Testis (tissue), 3 donors: Measurements from ENCODE around the gene MIER1. TPM values are rescaled to one million over a fixed set of nuclear protein-coding genes. Genes with fewer than 3 reads are reported as not detected.

Source experiments
- DNase-seq: peaks from one replicate; pipeline ENCODE4 v3.0.0-alpha.2; 2019
- H3K27ac ChIP-seq, 2 donors: fragments of 200-600 bp; sonication (generic); one replicate each; pipeline ENCODE4 v1.5.1; 2019
- H3K27me3 ChIP-seq: fragments of 200-600 bp; sonication (generic); one replicate; pipeline ENCODE4 v1.5.1; 2019
- H3K36me3 ChIP-seq: fragments of 200-600 bp; sonication (generic); one replicate; pipeline ENCODE4 v1.5.1; 2017; ENCODE audit warnings: low read depth; ENCODE audit errors: missing control alignments
- H3K4me1 ChIP-seq: fragments of 200-600 bp; sonication (generic); one replicate; pipeline ENCODE4 v1.5.1; 2019
- H3K4me3 ChIP-seq, 2 donors: fragments of 200-600 bp; sonication (generic); one replicate each; pipeline ENCODE4 v1.5.1; 2017 to 2019
- H3K9me3 ChIP-seq: fragments of 200-600 bp; sonication (generic); one replicate; pipeline ENCODE4 v1.5.1; 2017
- POLR2A ChIP-seq: fragments of 450-650 bp; IDR thresholded peaks from one replicate; pipeline ENCODE4 v1.6.1; 2017; ENCODE audit warnings: antibody characterized with exemption, mild to moderate bottlenecking, moderate library complexity
- WGBS, 2 donors: methylation state at CpG; one replicate each; pipeline ENCODE4 v1.1.5; 2018; 5-methylcytosine and 5-hydroxymethylcytosine counted together
- intact Hi-C: fragments of 100-400 bp; cut with DNase I; formaldehyde crosslinking; loops from one replicate; pipeline ENCODE4 v1.15.1; 2023; ENCODE audit warnings: low total_unique reads
- polyA plus RNA-seq: library from polyadenylated mRNA; stranded (reverse); fragments of 350-450 nt; fragmentation: Illumina TruSeq; extraction: RNeasy Lipid Tissue Mini Kit (QIAGEN cat#74804); gene quantifications from one replicate; pipeline ENCODE4 v1.2.3, GENCODE V29; 2014; ENCODE audit warnings: low read depth, low replicate concordance; ENCODE audit not compliant: insufficient read depth
- total RNA-seq, 2 donors: library from RNA; depleted of rRNA; stranded (reverse); fragments of >200 nt; gene quantifications; one replicate each; pipeline ENCODE4 v1.2.3, GENCODE V29; 2016
- TF ChIP-seq, protein P1 (sequence below), 3 experiments: fragments of 450-650 bp in 2 of 3; fragments of 200-600 bp in 1 of 3; sonication (generic) in 1 of 3; IDR thresholded peaks; one replicate each; pipeline ENCODE4 v1.5.1; 2016 to 2019; ENCODE audit warnings: antibody characterized with exemption in 3 of 3, mild to moderate bottlenecking in 2 of 3, moderate library complexity in 1 of 3

Gene MIER1
- total and polyA plus RNA-seq, 3 donors from 2014 or later = 28.8 to 60.8 (median 53.8) TPM

- DNase-seq = no peak
- H3K36me3 ChIP-seq = no peaks in the 10 kb centered on the region
- H3K9me3 ChIP-seq = no peaks in the 10 kb centered on the region
- intact Hi-C loops = no loop called here
- TF ChIP-seq, protein P1, sequence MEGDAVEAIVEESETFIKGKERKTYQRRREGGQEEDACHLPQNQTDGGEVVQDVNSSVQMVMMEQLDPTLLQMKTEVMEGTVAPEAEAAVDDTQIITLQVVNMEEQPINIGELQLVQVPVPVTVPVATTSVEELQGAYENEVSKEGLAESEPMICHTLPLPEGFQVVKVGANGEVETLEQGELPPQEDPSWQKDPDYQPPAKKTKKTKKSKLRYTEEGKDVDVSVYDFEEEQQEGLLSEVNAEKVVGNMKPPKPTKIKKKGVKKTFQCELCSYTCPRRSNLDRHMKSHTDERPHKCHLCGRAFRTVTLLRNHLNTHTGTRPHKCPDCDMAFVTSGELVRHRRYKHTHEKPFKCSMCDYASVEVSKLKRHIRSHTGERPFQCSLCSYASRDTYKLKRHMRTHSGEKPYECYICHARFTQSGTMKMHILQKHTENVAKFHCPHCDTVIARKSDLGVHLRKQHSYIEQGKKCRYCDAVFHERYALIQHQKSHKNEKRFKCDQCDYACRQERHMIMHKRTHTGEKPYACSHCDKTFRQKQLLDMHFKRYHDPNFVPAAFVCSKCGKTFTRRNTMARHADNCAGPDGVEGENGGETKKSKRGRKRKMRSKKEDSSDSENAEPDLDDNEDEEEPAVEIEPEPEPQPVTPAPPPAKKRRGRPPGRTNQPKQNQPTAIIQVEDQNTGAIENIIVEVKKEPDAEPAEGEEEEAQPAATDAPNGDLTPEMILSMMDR (IDR thresholded peaks at IDR 0.05) = no peak
- TF ChIP-seq POLR2A = no peak
- H3K4me1 ChIP-seq = no peaks in the 10 kb centered on the region
- H3K4me3 ChIP-seq = peak overlapping the region; percentile 83 to 89
- 39 to 40% methylated on average over 3 of the region's 3 CpGs for whole genome bisulfite sequencing, 2 donors
- no peaks in the 10 kb centered on the region for H3K27me3 ChIP-seq
- peak overlapping the region; percentile 95 to 98 for H3K27ac ChIP-seq
Observed at GRCh38 chr1:66929146-66929688, 4.4 kb downstream of the MIER1 start.

DNA sequence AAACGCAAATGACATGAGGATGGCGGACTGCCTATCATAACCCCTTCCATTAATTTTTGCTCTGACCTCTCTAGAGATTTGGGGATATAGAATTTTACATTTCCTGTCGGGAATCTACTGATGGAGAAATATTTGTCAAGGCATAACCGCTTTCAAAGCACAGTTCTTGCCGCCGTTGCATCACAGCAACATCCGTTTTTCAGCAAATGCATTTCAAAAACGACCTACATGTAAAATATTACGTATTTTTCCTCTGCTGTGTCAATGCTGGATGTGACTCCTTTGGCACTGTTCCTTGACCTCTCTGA, 4.9 kb downstream of the MIER1 start:
- TF ChIP-seq, protein P1 (IDR thresholded peaks at IDR 0.05) = no peak
- no peak for TF ChIP-seq POLR2A

DNA sequence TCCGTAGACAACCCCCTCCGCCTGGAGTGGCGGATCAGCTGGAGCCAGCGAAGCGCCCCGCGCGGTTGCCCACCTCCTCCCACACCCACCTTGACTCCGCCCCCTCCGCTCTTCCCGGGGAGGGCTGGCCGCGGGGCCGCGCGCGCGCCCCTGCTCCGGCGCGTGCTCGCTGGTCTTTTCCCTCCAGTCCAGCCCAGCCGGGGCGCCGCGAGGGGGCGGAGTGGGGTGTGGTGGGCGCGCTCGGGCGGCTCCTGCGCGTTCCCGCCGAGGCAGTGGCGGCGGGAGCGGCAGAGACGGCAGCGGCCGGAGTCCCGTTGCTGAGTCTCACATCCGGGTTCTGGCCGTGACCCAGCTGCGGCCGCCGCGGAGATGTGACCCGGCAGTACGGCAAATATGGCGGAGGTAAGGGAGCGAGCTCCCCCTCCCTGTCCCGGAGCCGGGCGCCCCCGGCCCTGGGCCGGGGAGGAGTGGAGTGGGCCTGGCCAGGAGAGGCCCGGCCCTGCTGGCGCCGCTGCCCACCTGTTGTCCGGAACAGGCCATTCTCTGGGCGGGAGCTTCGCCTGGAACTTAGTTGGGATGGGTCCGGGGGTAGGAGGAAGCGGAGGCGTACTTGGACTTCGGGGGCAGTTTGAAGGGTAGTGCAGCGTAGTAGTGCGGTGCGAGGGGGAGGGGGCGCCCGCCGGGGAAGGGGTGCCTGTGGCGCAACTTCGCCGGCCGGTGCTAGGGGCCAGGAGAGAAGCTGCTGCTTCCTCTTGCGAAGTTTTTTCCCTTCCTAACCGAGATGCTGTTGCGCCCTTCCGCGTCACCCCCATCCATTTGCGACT, 5.4 kb downstream of the MIER1 start:
- intact Hi-C loops = no loop called here
- Histone ChIP-seq H3K4me3 (peak overlapping the region; percentile 83 to 89), H3K9me3 (no peaks in the 10 kb centered on the region), H3K4me1 (peaks cover 6% of the 10 kb centered on the region), H3K36me3 (no peaks in the 10 kb centered on the region), H3K27me3 (no peaks in the 10 kb centered on the region), H3K27ac (peak overlapping the region; percentile 95 to 98)
- DNase-seq = peak; percentile 97
- WGBS, 2 donors = 0 to 1% methylated on average over 8 to 58 of the region's 83 CpGs
- TF ChIP-seq POLR2A = peak; percentile 58
- TF ChIP-seq, protein P1 (IDR thresholded peaks at IDR 0.05) = peak; percentile 17 to 48 (median 45)

More for the DNA sequence above, 4.9 kb downstream of the MIER1 start:
- Histone ChIP-seq H3K27me3 (no peaks in the 10 kb centered on the region), H3K36me3 (no peaks in the 10 kb centered on the region), H3K27ac (peak overlapping the region; percentile 95 to 98), H3K9me3 (no peaks in the 10 kb centered on the region), H3K4me3 (peak overlapping the region; percentile 83 to 89), H3K4me1 (peaks cover 2% of the 10 kb centered on the region)
- WGBS, 2 donors = 4 to 7% methylated on average over 9 of the region's 9 CpGs
- DNase-seq = no peak
- intact Hi-C loops = no loop called here

- TF ChIP-seq, protein P1 (IDR thresholded peaks at IDR 0.05) = no peak
- TF ChIP-seq POLR2A = no peak
- 0 to 2% methylated on average over 6 of the region's 6 CpGs for WGBS, 2 donors
- Histone ChIP-seq H3K4me1 (peaks cover 9% of the 10 kb centered on the region), H3K27ac (peak overlapping the region; percentile 95 to 98), H3K36me3 (no peaks in the 10 kb centered on the region), H3K9me3 (no peaks in the 10 kb centered on the region), H3K4me3 (peak overlapping the region; percentile 83 to 89), H3K27me3 (no peaks in the 10 kb centered on the region)
- intact Hi-C loops = no loop called here
- DNase-seq = no peak
Observed at GRCh38 chr1:66930823-66931174, 6.0 kb downstream of the MIER1 start.
